ENCODE results near the gene NPHP1.

DNA sequence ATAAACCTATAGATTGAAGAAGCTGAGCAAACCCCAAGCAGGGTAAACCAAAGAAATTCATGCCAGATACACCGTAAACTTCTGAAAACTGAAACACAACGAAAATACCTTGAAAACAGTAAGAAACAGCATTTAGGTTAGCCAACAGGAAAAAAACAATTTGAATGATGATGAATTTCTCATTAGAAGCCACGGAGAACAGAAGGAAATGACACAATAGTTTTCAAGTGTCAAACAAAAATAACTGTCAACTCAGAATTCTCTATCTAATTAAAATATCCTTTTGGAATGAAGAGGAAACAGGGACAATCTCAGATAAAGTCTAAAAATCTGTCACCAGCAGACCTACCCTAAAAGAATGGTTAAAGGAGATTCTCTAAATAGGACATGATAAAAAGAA, 51.9 kb downstream of the NPHP1 start:
- TF ChIP-seq, protein P1, sequence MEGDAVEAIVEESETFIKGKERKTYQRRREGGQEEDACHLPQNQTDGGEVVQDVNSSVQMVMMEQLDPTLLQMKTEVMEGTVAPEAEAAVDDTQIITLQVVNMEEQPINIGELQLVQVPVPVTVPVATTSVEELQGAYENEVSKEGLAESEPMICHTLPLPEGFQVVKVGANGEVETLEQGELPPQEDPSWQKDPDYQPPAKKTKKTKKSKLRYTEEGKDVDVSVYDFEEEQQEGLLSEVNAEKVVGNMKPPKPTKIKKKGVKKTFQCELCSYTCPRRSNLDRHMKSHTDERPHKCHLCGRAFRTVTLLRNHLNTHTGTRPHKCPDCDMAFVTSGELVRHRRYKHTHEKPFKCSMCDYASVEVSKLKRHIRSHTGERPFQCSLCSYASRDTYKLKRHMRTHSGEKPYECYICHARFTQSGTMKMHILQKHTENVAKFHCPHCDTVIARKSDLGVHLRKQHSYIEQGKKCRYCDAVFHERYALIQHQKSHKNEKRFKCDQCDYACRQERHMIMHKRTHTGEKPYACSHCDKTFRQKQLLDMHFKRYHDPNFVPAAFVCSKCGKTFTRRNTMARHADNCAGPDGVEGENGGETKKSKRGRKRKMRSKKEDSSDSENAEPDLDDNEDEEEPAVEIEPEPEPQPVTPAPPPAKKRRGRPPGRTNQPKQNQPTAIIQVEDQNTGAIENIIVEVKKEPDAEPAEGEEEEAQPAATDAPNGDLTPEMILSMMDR (conservative IDR thresholded peaks at IDR 0.05), result no peak
- no peak for TF ChIP-seq ZFX (IDR thresholded peaks at IDR 0.05)

Measured in C4-2B (cell line).